HG02852 (cell line): ENCODE measurements around the gene DNAJC13.
"Not testable (repeated sequence)": the region's sequence is repeated elsewhere in the genome, so short reads cannot be mapped to it uniquely, and the experiment has no call there.

ENCODE experiments used
- ATAC-seq: cut with Tn5 transposase; IDR thresholded peaks from one replicate; pipeline ENCODE4 v1.9.1; 2021; ENCODE audit warnings: mild to moderate bottlenecking, moderate library complexity; ENCODE audit not compliant: unreplicated experiment

DNAJC13 gene

GRCh38 chr3:132538072-132538471, 120.8 kb downstream of the DNAJC13 start:
- no peak for ATAC-seq

- ATAC-seq: no peak
Measured at GRCh38 chr3:132539681-132540080, 122.4 kb downstream of the DNAJC13 start.

GRCh38 chr3:132542577-132542976, 125.3 kb downstream of the DNAJC13 start:
- ATAC-seq: no peak

- ATAC-seq: no peak
Measured at GRCh38 chr3:132543011-132543739, 125.9 kb downstream of the DNAJC13 start.

- no peak for ATAC-seq
Measured at GRCh38 chr3:132544130-132544529, 126.8 kb downstream of the DNAJC13 start.

GRCh38 chr3:132545471-132545870, 128.2 kb downstream of the DNAJC13 start:
- no peak for ATAC-seq

- ATAC-seq: no peak
Measured at GRCh38 chr3:132549169-132549568, 131.9 kb downstream of the DNAJC13 start.

GRCh38 chr3:132549890-132550578, 132.7 kb downstream of the DNAJC13 start:
- peak; percentile 88 for ATAC-seq

- ATAC-seq: no peak
Measured at GRCh38 chr3:132550579-132551305, 133.4 kb downstream of the DNAJC13 start.

GRCh38 chr3:132553826-132554225, 136.5 kb downstream of the DNAJC13 start:
- no peak for ATAC-seq

GRCh38 chr3:132554437-132554836, 137.1 kb downstream of the DNAJC13 start:
- no peak for ATAC-seq

GRCh38 chr3:132555306-132556035, 138.2 kb downstream of the DNAJC13 start:
- ATAC-seq: no peak

- not testable (repeated sequence) for ATAC-seq
Measured at GRCh38 chr3:132556036-132556386, 138.7 kb downstream of the DNAJC13 start.

GRCh38 chr3:132556508-132557159, 139.3 kb downstream of the DNAJC13 start:
- ATAC-seq: no peak

- no peak for ATAC-seq
Measured at GRCh38 chr3:132561003-132561402, 143.7 kb downstream of the DNAJC13 start.

- ATAC-seq: no peak
Measured at GRCh38 chr3:132563420-132564069, 146.2 kb downstream of the DNAJC13 start.

GRCh38 chr3:132564070-132564465, 146.8 kb downstream of the DNAJC13 start:
- no peak for ATAC-seq

- no peak for ATAC-seq
Measured at GRCh38 chr3:132568422-132568821, 151.1 kb downstream of the DNAJC13 start.

- no peak for ATAC-seq
Measured at GRCh38 chr3:132569153-132569552, 151.9 kb downstream of the DNAJC13 start.

- ATAC-seq: no peak
Measured at GRCh38 chr3:132569580-132569979, 152.3 kb downstream of the DNAJC13 start.
